ENCODE data around the gene MLXIP. TPM values are rescaled to one million over a fixed set of nuclear protein-coding genes. Genes with fewer than 3 reads are reported as not detected.

The MLXIP gene
- total RNA-seq, 1 donor from 2014 or later = 54.5 TPM

- Mint-ChIP-seq H3K27me3 (ENCODE audit: unreplicated experiment) (peaks cover 8% of the 10 kb centered on the region), H3K27ac (ENCODE audit: unreplicated experiment) (no peak overlapping the region), H3K36me3 (ENCODE audit: unreplicated experiment) (no peaks in the 10 kb centered on the region), H3K9me3 (ENCODE audit: unreplicated experiment) (no peaks in the 10 kb centered on the region), H3K4me3 (ENCODE audit: unreplicated experiment) (no peak overlapping the region), H3K4me1 (ENCODE audit: unreplicated experiment) (no peaks in the 10 kb centered on the region)
- DNase-seq (ENCODE audit: extremely low spot score, unreplicated experiment) = no peak
- TF ChIP-seq CTCF (IDR thresholded peaks at IDR 0.05) = no peak
Observed at GRCh38 chr12:122166422-122167349, 88.1 kb downstream of the MLXIP start.

GRCh38 chr12:122167356-122167925 is 88.9 kb downstream of the MLXIP start:
- Mint-ChIP-seq H3K9me3 (ENCODE audit: unreplicated experiment) (no peaks in the 10 kb centered on the region), H3K27me3 (ENCODE audit: unreplicated experiment) (peaks cover 9% of the 10 kb centered on the region), H3K27ac (ENCODE audit: unreplicated experiment) (no peak overlapping the region), H3K4me3 (ENCODE audit: unreplicated experiment) (no peak overlapping the region), H3K36me3 (ENCODE audit: unreplicated experiment) (no peaks in the 10 kb centered on the region), H3K4me1 (ENCODE audit: unreplicated experiment) (no peaks in the 10 kb centered on the region)
- no peak for DNase-seq (ENCODE audit: extremely low spot score, unreplicated experiment)
- no peak for TF ChIP-seq CTCF (IDR thresholded peaks at IDR 0.05)

- H3K9me3 Mint-ChIP-seq (ENCODE audit: unreplicated experiment) = no peaks in the 10 kb centered on the region
- H3K36me3 Mint-ChIP-seq (ENCODE audit: unreplicated experiment) = no peaks in the 10 kb centered on the region
- no peak for TF ChIP-seq CTCF (IDR thresholded peaks at IDR 0.05)
- H3K27me3 Mint-ChIP-seq (ENCODE audit: unreplicated experiment) = peaks cover 16% of the 10 kb centered on the region
- no peaks in the 10 kb centered on the region for H3K4me1 Mint-ChIP-seq (ENCODE audit: unreplicated experiment)
- DNase-seq (ENCODE audit: extremely low spot score, unreplicated experiment) = no peak
- no peak overlapping the region for H3K4me3 Mint-ChIP-seq (ENCODE audit: unreplicated experiment)
- H3K27ac Mint-ChIP-seq (ENCODE audit: unreplicated experiment) = no peak overlapping the region
Observed at GRCh38 chr12:122168492-122168891, 89.9 kb downstream of the MLXIP start.

GRCh38 chr12:122171399-122171798 is 92.8 kb downstream of the MLXIP start:
- H3K4me3 Mint-ChIP-seq (ENCODE audit: unreplicated experiment) = no peak overlapping the region
- no peak overlapping the region for H3K27ac Mint-ChIP-seq (ENCODE audit: unreplicated experiment)
- no peak for DNase-seq (ENCODE audit: extremely low spot score, unreplicated experiment)
- H3K27me3 Mint-ChIP-seq (ENCODE audit: unreplicated experiment) = peaks cover 21% of the 10 kb centered on the region
- no peaks in the 10 kb centered on the region for H3K4me1 Mint-ChIP-seq (ENCODE audit: unreplicated experiment)
- no peaks in the 10 kb centered on the region for H3K36me3 Mint-ChIP-seq (ENCODE audit: unreplicated experiment)
- TF ChIP-seq CTCF (IDR thresholded peaks at IDR 0.05) = no peak
- H3K9me3 Mint-ChIP-seq (ENCODE audit: unreplicated experiment) = no peaks in the 10 kb centered on the region

GRCh38 chr12:122172262-122172939 is 93.8 kb downstream of the MLXIP start:
- TF ChIP-seq CTCF (IDR thresholded peaks at IDR 0.05) = no peak

More at GRCh38 chr12:122172262-122172939, 93.8 kb downstream of the MLXIP start:
- no peaks in the 10 kb centered on the region for H3K9me3 Mint-ChIP-seq (ENCODE audit: unreplicated experiment)
- peaks cover 17% of the 10 kb centered on the region for H3K27me3 Mint-ChIP-seq (ENCODE audit: unreplicated experiment)
- no peak overlapping the region for H3K27ac Mint-ChIP-seq (ENCODE audit: unreplicated experiment)
- no peak for DNase-seq (ENCODE audit: extremely low spot score, unreplicated experiment)
- no peaks in the 10 kb centered on the region for H3K4me1 Mint-ChIP-seq (ENCODE audit: unreplicated experiment)
- no peaks in the 10 kb centered on the region for H3K36me3 Mint-ChIP-seq (ENCODE audit: unreplicated experiment)
- no peak overlapping the region for H3K4me3 Mint-ChIP-seq (ENCODE audit: unreplicated experiment)
